ENCODE data around the gene ADNP. TPM values are rescaled to one million over a fixed set of nuclear protein-coding genes. Genes with fewer than 3 reads are reported as not detected.

ADNP gene
- total RNA-seq, 1 donor from 2014 or later, result 51.2 TPM

DNA sequence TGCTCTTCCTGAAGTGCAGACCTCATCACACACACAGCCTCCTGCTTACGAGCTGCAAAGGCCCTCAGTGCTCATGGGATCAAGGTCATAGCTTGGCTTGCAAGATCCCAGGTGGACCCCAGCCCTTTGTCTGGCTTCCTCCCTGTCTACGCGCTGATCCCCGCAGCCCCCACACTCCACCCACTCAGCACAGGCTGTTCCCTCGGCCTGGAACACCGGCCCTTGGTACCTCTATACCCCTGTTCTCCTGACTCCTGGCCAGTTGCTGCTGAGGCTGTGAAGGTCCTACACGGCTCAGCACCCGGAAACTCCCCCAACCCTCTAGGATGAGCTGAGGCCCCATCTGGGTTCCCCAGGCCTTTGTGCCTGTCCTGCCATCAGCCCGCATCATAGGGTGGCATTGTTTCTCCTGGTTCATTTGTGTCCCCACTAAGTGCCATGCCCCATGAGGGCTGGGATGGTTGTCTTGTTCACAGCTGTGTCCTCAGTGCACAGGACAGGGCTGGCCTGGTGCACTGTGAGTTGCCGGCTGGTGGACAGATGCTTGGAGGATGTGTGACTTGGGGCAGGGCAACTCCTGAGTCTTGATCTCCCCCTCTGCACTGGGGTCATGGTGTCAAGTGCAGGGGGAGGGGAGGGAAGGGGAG lies 57.0 kb downstream of the ADNP start:
- no peak for DNase-seq (ENCODE audit: extremely low read depth, low read depth, low spot score)

DNA sequence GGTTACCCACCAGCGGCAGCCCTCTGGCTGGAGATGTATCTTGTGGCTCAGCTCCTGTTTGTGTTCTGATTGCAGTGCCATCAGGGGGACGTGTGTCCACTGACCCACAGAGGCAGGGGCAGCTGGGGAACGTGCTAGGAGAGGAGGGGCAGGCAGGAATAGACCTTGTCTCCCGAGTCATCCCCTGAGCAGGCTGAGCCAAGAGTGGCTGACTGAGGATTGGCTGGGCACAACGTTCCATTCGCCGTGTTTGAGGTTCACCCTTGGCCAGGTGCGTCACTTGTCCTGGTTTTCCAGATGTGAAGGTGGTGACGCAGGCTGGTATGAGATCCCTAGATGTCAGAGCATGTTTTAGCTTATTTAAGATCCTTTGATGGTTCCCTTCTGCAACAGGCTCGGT lies 57.7 kb downstream of the ADNP start:
- DNase-seq (ENCODE audit: extremely low read depth, low read depth, low spot score), result no peak

DNA sequence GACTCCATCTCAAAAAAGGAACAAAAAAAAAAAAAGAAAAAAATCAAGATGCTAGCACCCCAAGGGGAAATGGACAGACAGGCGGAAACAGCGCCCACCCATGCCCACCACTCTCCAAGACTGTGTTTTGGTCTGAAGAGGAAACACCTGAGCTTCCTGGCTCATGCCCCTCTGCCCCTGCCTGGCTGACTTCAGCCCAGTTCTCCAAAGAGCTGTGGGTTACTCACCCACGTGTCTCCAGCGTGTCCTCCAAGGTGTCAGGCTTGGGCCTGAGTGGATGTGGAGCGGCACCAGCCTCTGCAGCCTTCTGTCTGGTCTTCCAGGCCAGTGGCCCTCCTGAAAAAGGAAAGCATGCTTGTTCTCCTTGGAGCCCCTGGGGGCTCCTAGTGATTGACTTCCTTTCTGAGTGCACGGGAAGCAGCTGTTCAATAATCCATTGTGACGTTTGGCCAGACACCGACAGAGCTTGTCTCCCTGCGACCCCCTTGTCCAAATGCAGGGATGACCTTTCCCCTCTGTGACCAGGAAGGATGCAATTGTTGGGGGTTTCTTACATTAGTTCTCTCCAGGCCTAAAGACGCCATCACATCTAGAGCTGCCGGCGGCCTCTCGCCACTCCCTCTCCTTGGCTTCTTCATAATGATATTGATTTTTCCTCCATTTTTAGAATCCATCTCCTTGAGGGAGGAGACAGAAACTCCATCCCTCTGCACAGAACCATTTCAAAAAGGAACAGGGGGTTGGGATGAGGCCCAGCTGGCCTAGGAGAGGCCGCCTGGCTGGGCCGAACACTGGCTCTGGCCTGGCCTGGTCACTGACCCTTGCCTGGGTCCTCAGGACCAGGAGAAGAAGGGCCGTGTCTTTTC lies 58.4 kb downstream of the ADNP start:
- no peak for DNase-seq (ENCODE audit: extremely low read depth, low read depth, low spot score)

- no peak for DNase-seq (ENCODE audit: extremely low read depth, low read depth, low spot score)
These were observed 60.6 kb downstream of the ADNP start for GRCh38 chr20:50870561-50871161.

DNA sequence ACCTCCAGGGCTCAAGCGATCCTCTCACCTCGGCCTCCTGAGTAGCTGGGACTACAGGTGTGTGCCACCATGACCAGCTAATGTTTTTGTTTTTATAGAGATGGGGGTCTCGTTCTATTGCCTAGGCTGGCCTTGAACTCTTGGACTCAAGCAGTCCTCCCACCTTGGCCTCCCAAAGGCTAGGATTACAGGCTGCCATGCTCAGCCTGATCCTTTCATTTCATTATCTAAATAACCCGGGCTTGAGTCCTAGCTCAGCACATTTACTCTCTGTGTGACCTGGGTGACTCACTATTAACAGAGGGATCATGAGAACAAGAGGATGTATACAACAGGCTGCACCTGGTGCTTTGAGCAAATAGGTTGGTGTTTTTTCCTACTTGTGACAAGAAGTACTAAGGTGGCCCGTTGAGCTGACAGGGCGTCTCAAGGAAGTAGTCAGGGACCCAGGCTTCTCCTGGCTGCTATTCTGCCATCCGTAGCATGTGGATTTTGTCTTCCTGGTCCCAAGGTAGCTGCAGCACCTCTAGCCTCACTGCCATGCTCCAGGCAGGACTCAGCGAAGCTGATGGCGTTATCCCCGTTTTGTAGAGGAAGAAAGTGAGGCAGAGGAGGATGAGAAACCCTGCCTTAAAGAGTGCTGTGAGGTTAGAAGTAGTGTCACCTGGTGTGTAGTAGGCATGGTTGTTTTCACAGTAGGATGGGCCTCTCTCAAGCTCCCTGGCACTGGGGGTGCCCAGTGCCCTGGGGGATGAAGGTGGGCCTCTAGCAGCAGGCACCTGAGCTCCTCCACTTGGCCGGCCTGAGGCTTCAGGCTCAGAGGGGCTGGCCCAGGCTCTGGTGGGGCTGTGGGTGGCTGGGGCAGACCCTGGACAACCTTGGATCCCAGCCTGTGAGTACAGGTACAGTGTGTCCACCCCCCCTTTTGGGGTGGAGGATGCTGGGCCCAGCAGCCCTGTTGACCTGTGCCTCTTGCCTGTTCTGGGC lies 62.4 kb downstream of the ADNP start:
- no peak for DNase-seq (ENCODE audit: extremely low read depth, low read depth, low spot score)

- DNase-seq (ENCODE audit: extremely low read depth, low read depth, low spot score), result no peak
These were observed 63.4 kb downstream of the ADNP start for GRCh38 chr20:50867805-50868204.

GRCh38 chr20:50866831-50867230 lies 64.4 kb downstream of the ADNP start:
- DNase-seq (ENCODE audit: extremely low read depth, low read depth, low spot score), result no peak

- DNase-seq (ENCODE audit: extremely low read depth, low read depth, low spot score), result no peak
These were observed 65.1 kb downstream of the ADNP start for GRCh38 chr20:50866036-50866685.

DNA sequence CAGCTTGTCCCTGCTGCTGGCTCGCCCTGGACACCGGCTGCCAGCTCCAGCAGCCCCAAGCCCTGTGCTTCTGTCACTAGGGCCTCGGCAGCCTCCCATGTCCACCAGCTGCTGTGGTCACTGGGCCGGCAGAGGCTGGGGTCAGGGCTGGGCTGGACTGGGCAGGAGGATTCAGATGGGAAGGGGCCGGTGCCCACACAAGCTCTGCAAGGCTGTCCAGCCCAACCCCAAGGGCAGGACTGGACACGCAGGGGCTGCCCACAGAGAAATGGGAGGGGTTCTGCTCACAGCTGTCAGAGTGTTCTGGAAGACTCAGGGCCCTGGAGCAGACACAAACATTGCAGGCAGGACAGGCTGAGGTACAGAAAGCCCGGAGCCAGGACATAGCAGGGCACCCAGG lies 65.6 kb downstream of the ADNP start:
- DNase-seq (ENCODE audit: extremely low read depth, low read depth, low spot score), result no peak

GRCh38 chr20:50865114-50865513 lies 66.1 kb downstream of the ADNP start:
- no peak for DNase-seq (ENCODE audit: extremely low read depth, low read depth, low spot score)

DNA sequence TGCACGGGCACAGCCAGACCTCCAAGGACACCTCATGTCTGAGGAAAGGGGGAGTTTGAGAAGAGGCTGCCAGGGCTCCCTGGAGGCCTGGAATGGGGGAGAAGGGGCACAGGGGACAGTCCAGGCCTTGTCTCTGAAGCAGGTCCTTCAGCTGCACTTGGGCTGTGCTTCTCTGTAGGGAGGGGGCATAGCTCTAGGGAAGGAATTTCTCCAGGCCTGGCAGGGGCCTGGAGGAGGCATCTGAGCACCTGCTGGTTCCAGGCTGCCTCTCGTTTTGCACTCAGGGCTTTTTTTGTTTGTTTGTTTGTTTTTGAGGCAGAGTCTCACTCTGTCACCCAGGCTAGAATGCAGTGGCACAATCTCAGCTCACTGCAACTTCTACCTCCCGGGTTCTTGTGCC lies 68.7 kb downstream of the ADNP start:
- DNase-seq (ENCODE audit: extremely low read depth, low read depth, low spot score), result no peak

- DNase-seq (ENCODE audit: extremely low read depth, low read depth, low spot score), result no peak
These were observed 70.2 kb downstream of the ADNP start for GRCh38 chr20:50861012-50861411.

DNA sequence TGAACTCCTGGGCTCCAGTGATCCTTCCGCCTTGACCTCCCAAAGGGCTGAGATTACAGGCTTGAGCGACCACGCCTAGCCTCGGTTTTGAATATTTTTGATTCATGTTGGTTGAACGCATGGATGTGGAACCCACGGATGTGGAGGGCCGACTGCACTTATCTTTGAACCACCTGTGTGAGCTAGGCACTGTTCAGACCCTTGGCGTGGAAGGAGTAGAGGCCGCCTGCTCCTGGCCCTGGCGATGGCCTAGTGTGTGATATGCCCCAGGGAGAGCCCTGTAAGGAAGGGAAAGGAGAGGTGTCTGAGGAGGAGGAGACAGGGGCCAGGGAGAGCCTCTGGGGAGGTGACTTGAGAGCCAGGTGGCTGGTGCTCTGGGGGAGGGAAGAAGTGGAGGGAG lies 72.1 kb downstream of the ADNP start:
- no peak for DNase-seq (ENCODE audit: extremely low read depth, low read depth, low spot score)

DNA sequence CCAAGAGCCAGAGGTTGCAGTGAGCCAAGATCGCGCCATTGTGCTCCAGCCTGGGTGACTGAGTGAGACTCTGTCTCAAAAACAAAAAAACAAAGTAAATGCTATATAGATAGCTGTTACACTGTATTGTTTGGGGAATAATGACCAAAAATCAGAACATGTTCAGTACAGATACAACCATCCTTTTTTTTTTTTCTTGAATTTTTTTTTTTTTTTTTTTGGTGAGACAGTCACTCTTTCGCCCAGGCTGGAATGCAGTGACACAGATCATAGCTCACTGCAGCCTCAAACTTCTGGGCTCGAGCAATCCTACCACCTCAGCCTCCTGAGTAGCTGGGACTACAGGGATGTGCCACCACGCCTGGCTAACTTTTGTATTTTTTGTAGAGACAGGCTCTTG lies 72.7 kb downstream of the ADNP start:
- no peak for DNase-seq (ENCODE audit: extremely low read depth, low read depth, low spot score)

GRCh38 chr20:50857348-50857747 lies 73.9 kb downstream of the ADNP start:
- DNase-seq (ENCODE audit: extremely low read depth, low read depth, low spot score), result no peak

- no peak for DNase-seq (ENCODE audit: extremely low read depth, low read depth, low spot score)
These were observed 74.7 kb downstream of the ADNP start for GRCh38 chr20:50856475-50857041.

DNA sequence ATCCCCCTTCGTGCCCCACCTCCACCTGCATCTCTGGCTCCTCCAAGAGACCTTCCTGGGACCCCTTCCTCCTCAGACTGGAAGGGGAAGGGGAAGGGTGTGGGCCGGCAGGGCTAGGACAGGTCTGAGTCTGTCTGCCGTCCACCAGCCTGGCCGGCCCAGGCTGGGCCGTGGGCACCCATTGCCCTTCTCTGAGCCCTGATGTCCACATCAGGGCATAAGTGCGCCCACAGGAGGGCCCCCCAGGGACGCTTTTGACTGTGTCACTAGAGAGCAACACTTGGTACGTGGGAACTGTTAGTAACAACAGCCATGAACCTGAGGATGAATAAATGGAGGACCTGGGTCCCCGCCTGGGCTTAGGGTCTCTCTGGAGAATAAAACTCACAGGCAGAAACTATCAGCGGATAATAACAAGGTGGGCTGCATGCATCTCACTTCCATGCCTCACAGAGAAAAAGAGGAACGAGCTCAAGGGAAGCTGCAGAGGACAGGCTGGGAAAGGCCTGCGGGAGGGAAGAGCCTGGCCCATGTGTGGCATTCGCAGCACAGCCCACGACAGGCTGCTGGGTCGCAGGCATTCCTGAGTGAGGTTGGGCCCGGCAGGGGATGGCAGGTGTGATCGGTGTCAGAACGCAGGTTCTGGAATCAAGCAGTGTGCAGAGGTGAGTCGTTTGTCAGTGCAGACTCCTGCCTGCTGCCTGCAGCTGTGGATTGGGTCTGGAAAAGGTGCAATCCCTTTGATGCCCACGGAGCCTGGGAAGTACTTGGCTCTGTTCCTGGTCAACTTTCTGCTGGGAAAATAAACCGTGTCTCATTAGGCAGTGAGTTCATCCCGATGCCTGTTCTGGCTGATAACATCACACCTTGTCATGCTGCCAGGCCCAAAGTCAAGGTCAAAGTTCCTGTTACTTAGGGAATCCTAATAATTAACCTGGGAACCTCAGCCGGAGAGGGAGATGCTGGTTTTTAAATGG lies 75.5 kb downstream of the ADNP start:
- no peak for DNase-seq (ENCODE audit: extremely low read depth, low read depth, low spot score)

DNA sequence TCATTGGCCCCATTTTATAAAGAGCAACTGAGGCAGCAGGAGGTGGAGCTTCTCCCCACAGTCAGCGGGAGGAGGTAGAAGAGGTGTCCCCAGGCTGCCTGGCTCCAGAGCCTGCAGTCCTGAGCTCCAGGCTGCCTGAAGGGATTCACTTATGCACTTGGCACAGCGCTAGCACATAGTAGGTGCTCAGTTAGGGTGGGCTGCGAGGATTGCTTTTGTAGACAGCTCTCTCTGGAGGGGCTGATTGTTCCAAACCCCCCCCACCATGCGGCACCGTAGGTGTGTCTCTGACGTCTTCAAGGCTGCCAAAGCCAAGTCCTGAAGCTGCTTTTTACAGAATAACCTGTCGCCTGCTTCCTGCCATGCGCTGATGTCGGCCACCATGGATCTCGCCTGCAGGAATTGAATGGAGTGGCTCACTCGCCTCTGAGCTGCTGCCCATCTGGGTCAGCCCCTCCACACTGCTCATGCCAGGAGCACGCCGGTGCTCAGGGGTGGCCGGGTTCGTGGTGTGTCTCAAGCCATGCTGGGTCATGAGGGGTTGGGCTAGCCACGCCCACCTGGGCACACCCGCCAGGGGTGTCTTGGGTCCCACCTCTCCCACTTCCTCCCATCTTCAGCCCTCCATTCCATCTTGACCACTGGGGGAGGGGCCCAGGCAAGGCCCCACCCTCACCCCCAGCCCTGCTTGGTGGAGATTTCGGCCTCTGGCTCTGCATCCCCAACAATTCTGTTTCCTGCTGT lies 76.6 kb downstream of the ADNP start:
- no peak for DNase-seq (ENCODE audit: extremely low read depth, low read depth, low spot score)

Measured in glomerular endothelial cell (primary cell).